Activated B cell treated with CpG ODN at 0.5 μM for 24 hours (primary cell): ENCODE data around the gene ZNF112. TPM values are rescaled to one million over a fixed set of nuclear protein-coding genes. Genes with fewer than 3 reads are reported as not detected.

Source experiments
- ATAC-seq: fragments of 200-7000 bp; cut with Tn5 transposase; one replicate; pipeline ENCODE4 v1.10.0; 2021; ENCODE audit warnings: low read depth, mild to moderate bottlenecking, moderate library complexity
- CTCF ChIA-PET: fragments of 350-600 bp; sonication (Branson Sonifier 250); formaldehyde crosslinking; loops from one replicate; lab custom pipeline; 2021; ENCODE audit warnings: antibody characterized with exemption; lab: Charles Lee
- POLR2A ChIA-PET: fragments of 350-600 bp; sonication (Branson Sonifier 250); formaldehyde crosslinking; loops from one replicate; lab custom pipeline; 2021; ENCODE audit warnings: antibody characterized with exemption; lab: Charles Lee
- DNase-seq: peaks from one replicate; pipeline ENCODE4 v3.0.0; 2022
- H3K27ac Mint-ChIP-seq: one replicate; pipeline ENCODE4 v1.8.0; 2020; ENCODE audit warnings: mixed read lengths
- H3K27me3 Mint-ChIP-seq: one replicate; pipeline ENCODE4 v1.8.0; 2021; ENCODE audit warnings: mixed read lengths
- H3K36me3 Mint-ChIP-seq: one replicate; pipeline ENCODE4 v1.8.0; 2021; ENCODE audit warnings: low read depth, mixed read lengths
- H3K4me1 Mint-ChIP-seq: one replicate; pipeline ENCODE4 v1.8.0; 2021; ENCODE audit warnings: mixed read lengths
- H3K4me3 Mint-ChIP-seq: one replicate; pipeline ENCODE4 v1.8.0; 2020; ENCODE audit warnings: mild to moderate bottlenecking, mixed read lengths
- H3K9me3 Mint-ChIP-seq: one replicate; pipeline ENCODE4 v1.8.0; 2020; ENCODE audit warnings: mixed read lengths
- CTCF ChIP-seq: fragments of 200-600 bp; IDR thresholded peaks from one replicate; pipeline ENCODE4 v1.8.0; 2022; ENCODE audit warnings: antibody characterized with exemption, mild to moderate bottlenecking
- intact Hi-C: fragments of 100-400 bp; cut with micrococcal nuclease; formaldehyde crosslinking; loops from one replicate; pipeline ENCODE4 v1.15.1; 2024
- total RNA-seq: library from RNA; stranded (reverse); gene quantifications from 2 replicates; pipeline ENCODE4 v1.2.3, GENCODE V29; 2022

The ZNF112 gene
- total RNA-seq, 1 donor from 2014 or later, result 2.8 TPM

GRCh38 chr19:44282846-44283245 lies 73.6 kb downstream of the ZNF112 start:
- Mint-ChIP-seq H3K4me3 (no peak overlapping the region), H3K36me3 (peaks cover 48% of the 10 kb centered on the region), H3K9me3 (peaks cover 49% of the 10 kb centered on the region), H3K27ac (no peak overlapping the region), H3K4me1 (no peaks in the 10 kb centered on the region), H3K27me3 (no peaks in the 10 kb centered on the region)
- intact Hi-C loops, result no loop called here
- TF ChIP-seq CTCF, result no peak
- DNase-seq (no peak), ATAC-seq (no peak)
- POLR2A ChIA-PET, result no interaction called here
- CTCF ChIA-PET, result no interaction called here

- ATAC-seq (no peak), DNase-seq (no peak)
- intact Hi-C loops, result no loop called here
- H3K36me3 Mint-ChIP-seq, result peaks cover 41% of the 10 kb centered on the region
- CTCF ChIA-PET, result no interaction called here
- no peak overlapping the region for H3K27ac Mint-ChIP-seq
- TF ChIP-seq CTCF, result no peak
- H3K27me3 Mint-ChIP-seq, result no peaks in the 10 kb centered on the region
- peaks cover 44% of the 10 kb centered on the region for H3K9me3 Mint-ChIP-seq
- H3K4me1 Mint-ChIP-seq, result no peaks in the 10 kb centered on the region
- POLR2A ChIA-PET, result no interaction called here
- H3K4me3 Mint-ChIP-seq, result no peak overlapping the region
Observed at GRCh38 chr19:44280916-44281315, 75.6 kb downstream of the ZNF112 start.

GRCh38 chr19:44278181-44278690 lies 78.2 kb downstream of the ZNF112 start:
- POLR2A ChIA-PET, result no interaction called here
- intact Hi-C loops, result no loop called here
- DNase-seq, result no peak
- CTCF ChIA-PET, result no interaction called here
- Mint-ChIP-seq H3K27me3 (no peaks in the 10 kb centered on the region), H3K9me3 (peaks cover 48% of the 10 kb centered on the region), H3K4me3 (no peak overlapping the region), H3K4me1 (no peaks in the 10 kb centered on the region), H3K36me3 (peaks cover 55% of the 10 kb centered on the region), H3K27ac (no peak overlapping the region)
- TF ChIP-seq CTCF, result no peak
- ATAC-seq, result no peak

- no peak overlapping the region for H3K27ac Mint-ChIP-seq
- DNase-seq (no peak), ATAC-seq (no peak)
- TF ChIP-seq CTCF, result no peak
- H3K4me1 Mint-ChIP-seq, result no peaks in the 10 kb centered on the region
- CTCF ChIA-PET, result no interaction called here
- H3K4me3 Mint-ChIP-seq, result no peak overlapping the region
- peaks cover 56% of the 10 kb centered on the region for H3K36me3 Mint-ChIP-seq
- H3K9me3 Mint-ChIP-seq, result peaks cover 50% of the 10 kb centered on the region
- no peaks in the 10 kb centered on the region for H3K27me3 Mint-ChIP-seq
- POLR2A ChIA-PET, result no interaction called here
- intact Hi-C loops, result no loop called here
Observed at GRCh38 chr19:44277331-44277730, 79.1 kb downstream of the ZNF112 start.

Other genes starting within 250 kb of the ZNF112 start
- 7.9 and 9.2 TPM in 2 replicates for gene ZNF225, start 243.3 kb downstream of the ZNF112 start, total RNA-seq
- gene ZNF234, start 215.1 kb downstream of the ZNF112 start, total RNA-seq, result 14.8 and 18.8 TPM in 2 replicates
- 37.7 and 38.3 TPM in 2 replicates for gene ZNF226, start 191.6 kb downstream of the ZNF112 start, total RNA-seq
- gene ZNF227, start 144.1 kb downstream of the ZNF112 start, total RNA-seq, result 33.1 and 36.9 TPM in 2 replicates
- 0.18 and 0.81 TPM in 2 replicates for gene ZNF233, start 96.8 kb downstream of the ZNF112 start, total RNA-seq
- 11.6 and 14.5 TPM in 2 replicates for gene ZNF235, start 51.7 kb downstream of the ZNF112 start, total RNA-seq
- 4.5 TPM in 2 replicates for gene ZNF285, start 44.9 kb upstream of the ZNF112 start, total RNA-seq
- 3.1 and 3.7 TPM in 2 replicates for gene ZNF229, start 91.8 kb upstream of the ZNF112 start, total RNA-seq
- 11.6 and 14.4 TPM in 2 replicates for gene ZNF180, start 143.8 kb upstream of the ZNF112 start, total RNA-seq
- gene CEACAM20, start 173.0 kb upstream of the ZNF112 start, total RNA-seq, result not detected in 2 replicates